Keratinocyte (primary cell): ENCODE results near the gene GPR158. TPM values are rescaled to one million over a fixed set of nuclear protein-coding genes. Genes with fewer than 3 reads are reported as not detected.

ENCODE experiments used
- DNase-seq: peaks from one replicate; pipeline ENCODE4 v3.0.0-alpha.2; 2011; ENCODE audit warnings: low read depth, missing footprints, low spot score
- FAIRE-seq: peaks from 2 replicates; lab custom pipeline; 2011; peaks lifted over from hg19 to GRCh38; lab: Jason Lieb, UNC
- H2AFZ ChIP-seq: 2 replicates; pipeline ENCODE4 v1.6.0; 2012; ENCODE audit warnings: low read length, control low read depth, inconsistent platforms; ENCODE audit not compliant: control insufficient read depth
- H3K27ac ChIP-seq: 2 replicates; pipeline ENCODE4 v1.5.1; 2011; ENCODE audit warnings: low read length; ENCODE audit not compliant: control insufficient read depth, insufficient read depth
- H3K27me3 ChIP-seq: 3 replicates; pipeline ENCODE4 v1.6.0; 2011; ENCODE audit warnings: low read length; ENCODE audit not compliant: control insufficient read depth, insufficient read depth; ENCODE audit errors: extremely low read depth
- H3K36me3 ChIP-seq, 2 experiments: 2 replicates in 1 of 2; 3 replicates in 1 of 2; pipeline ENCODE4 v1.5.1; 2011; ENCODE audit warnings: low read length in 2 of 2, mild to moderate bottlenecking in 1 of 2; ENCODE audit not compliant: control insufficient read depth in 2 of 2, insufficient read depth in 2 of 2; ENCODE audit errors: extremely low read depth in 1 of 2
- H3K4me1 ChIP-seq: 3 replicates; pipeline ENCODE4 v1.5.1; 2011; ENCODE audit warnings: low read length; ENCODE audit not compliant: control insufficient read depth, insufficient read depth; ENCODE audit errors: extremely low read depth
- H3K4me2 ChIP-seq: 3 replicates; pipeline ENCODE4 v1.6.0; 2011; ENCODE audit warnings: low read depth, low read length; ENCODE audit not compliant: control insufficient read depth, insufficient read depth; ENCODE audit errors: extremely low read depth
- H3K4me3 ChIP-seq, 3 experiments: fragments of 200-600 bp in 1 of 3; sonication (generic) in 1 of 3; 2 replicates in 2 of 3; 3 replicates in 1 of 3; pipeline ENCODE4 v1.5.1; 2011 to 2016; ENCODE audit warnings: low read length in 3 of 3, mild to moderate bottlenecking in 3 of 3, control low read depth in 2 of 3, inconsistent platforms in 1 of 3, low read depth in 1 of 3, mixed read lengths in 1 of 3, mixed run types in 1 of 3, moderate library complexity in 1 of 3; ENCODE audit not compliant: control insufficient read depth in 2 of 3, insufficient read depth in 2 of 3; ENCODE audit errors: extremely low read depth in 1 of 3
- H3K79me2 ChIP-seq: 2 replicates; pipeline ENCODE4 v1.6.0; 2012; ENCODE audit warnings: low read length; ENCODE audit not compliant: control insufficient read depth, insufficient read depth
- H3K9ac ChIP-seq: 3 replicates; pipeline ENCODE4 v1.6.0; 2011; ENCODE audit warnings: low read length; ENCODE audit not compliant: control insufficient read depth, insufficient read depth; ENCODE audit errors: extremely low read depth
- H3K9me1 ChIP-seq: 3 replicates; pipeline ENCODE4 v1.6.0; 2011; ENCODE audit warnings: low read length; ENCODE audit not compliant: control insufficient read depth, insufficient read depth; ENCODE audit errors: extremely low read depth
- H3K9me3 ChIP-seq: 2 replicates; pipeline ENCODE4 v1.5.1; 2012; ENCODE audit warnings: low read depth, low read length; ENCODE audit not compliant: control insufficient read depth
- H4K20me1 ChIP-seq: 3 replicates; pipeline ENCODE4 v1.6.0; 2011; ENCODE audit warnings: low read length; ENCODE audit not compliant: control insufficient read depth, insufficient read depth; ENCODE audit errors: extremely low read depth
- CTCF ChIP-seq, 3 experiments: IDR thresholded peaks in 1 of 3; conservative IDR thresholded peaks in 1 of 3; optimal IDR thresholded peaks in 1 of 3; 2 replicates in 2 of 3; 3 replicates in 1 of 3; pipeline versions ENCODE3 to v1.5.1; 2011; ENCODE audit warnings: low read length in 3 of 3, mild to moderate bottlenecking in 3 of 3, moderate library complexity in 2 of 3, control low read depth in 1 of 3, inconsistent platforms in 1 of 3; ENCODE audit not compliant: insufficient read depth in 2 of 3; ENCODE audit errors: extremely low read depth in 1 of 3
- EZH2 ChIP-seq: IDR thresholded peaks from one replicate; pipeline ENCODE4 v1.6.1; 2012; ENCODE audit warnings: inconsistent platforms, mild to moderate bottlenecking, low read length, moderate library complexity
- dilution Hi-C: fragments of 300-500 bp; cut with MboI; formaldehyde crosslinking; loops from one replicate; pipeline ENCODE4 v1.7.0; 2020; ENCODE audit warnings: low sequenced_read_pairs; ENCODE audit not compliant: extremely low pct_ligation_motif_present
- polyA plus RNA-seq, 5 experiments: library from polyadenylated mRNA; depleted of rRNA in 3 of 5; stranded (reverse) in 3 of 5; stranded (forward) in 1 of 5; unstranded in 1 of 5; fragments of >200 nt; gene quantifications; 1 replicate in 1 of 5; 2 replicates in 3 of 5; 3 replicates in 1 of 5; pipeline versions ENCODE4 v1.2.1 to v1.2.3, GENCODE V29; 2011 to 2012; ENCODE audit warnings: missing spikeins in 2 of 5, low read depth in 1 of 5, low replicate concordance in 1 of 5

GPR158 gene
- polyA plus RNA-seq, 1 donor (not counting 4 experiments of a cell fraction or from before 2014, with no cell fraction given) = not detected

- no peaks in the 10 kb centered on the region for H3K79me2 ChIP-seq
- no peaks in the 10 kb centered on the region for H3K9me3 ChIP-seq
- H3K4me3 ChIP-seq = no peak overlapping the region
- H2AFZ ChIP-seq = no peak overlapping the region
- no peak overlapping the region for H3K4me2 ChIP-seq
- FAIRE-seq = no peak
- H3K36me3 ChIP-seq = no peaks in the 10 kb centered on the region
- dilution Hi-C loops = no loop called here
- no peaks in the 10 kb centered on the region for H4K20me1 ChIP-seq
- no peak for TF ChIP-seq CTCF (optimal IDR thresholded peaks at IDR 0.05 in 1 of 3, IDR thresholded peaks at IDR 0.05 in 1 of 3, conservative IDR thresholded peaks at IDR 0.05 in 1 of 3; ENCODE audit: extremely low read depth in 1 of 3, insufficient read depth in 2 of 3, low read length in 3 of 3)
- TF ChIP-seq EZH2 = no peak
- H3K4me1 ChIP-seq = no peaks in the 10 kb centered on the region
- no peak overlapping the region for H3K27ac ChIP-seq
- no peaks in the 10 kb centered on the region for H3K27me3 ChIP-seq
- DNase-seq = no peak
- no peak overlapping the region for H3K9ac ChIP-seq
- no peaks in the 10 kb centered on the region for H3K9me1 ChIP-seq
Observed at GRCh38 chr10:25453619-25454018, 278.8 kb downstream of the GPR158 start.

- no peak for FAIRE-seq
- H3K27ac ChIP-seq = no peak overlapping the region
Observed at GRCh38 chr10:25455980-25456567, 281.3 kb downstream of the GPR158 start.

More at GRCh38 chr10:25455980-25456567, 281.3 kb downstream of the GPR158 start:
- Histone ChIP-seq H3K4me1 (no peaks in the 10 kb centered on the region), H3K9ac (no peak overlapping the region), H3K9me3 (no peaks in the 10 kb centered on the region), H3K9me1 (no peaks in the 10 kb centered on the region), H3K4me2 (no peak overlapping the region), H3K27me3 (no peaks in the 10 kb centered on the region), H3K4me3 (no peak overlapping the region), H4K20me1 (no peaks in the 10 kb centered on the region), H3K36me3 (no peaks in the 10 kb centered on the region), H2AFZ (no peak overlapping the region), H3K79me2 (no peaks in the 10 kb centered on the region)
- no peak for DNase-seq
- dilution Hi-C loops = no loop called here
- no peak for TF ChIP-seq EZH2
- TF ChIP-seq CTCF (optimal IDR thresholded peaks at IDR 0.05 in 1 of 3, IDR thresholded peaks at IDR 0.05 in 1 of 3, conservative IDR thresholded peaks at IDR 0.05 in 1 of 3; ENCODE audit: extremely low read depth in 1 of 3, insufficient read depth in 2 of 3, low read length in 3 of 3) = no peak
